ENCODE measurements around the gene TASP1.
"Not testable (repeated sequence)": the region's sequence is repeated elsewhere in the genome, so short reads cannot be mapped to it uniquely, and the experiment has no call there.

TASP1 gene

GRCh38 chr20:13648291-13649228 is 9.8 kb upstream of the TASP1 start:
- DNase-seq (ENCODE audit: low read depth in 2 of 2) = no peak

GRCh38 chr20:13644010-13644409 is 5.3 kb upstream of the TASP1 start:
- no peak for DNase-seq (ENCODE audit: low read depth in 2 of 2)

- no peak for DNase-seq (ENCODE audit: low read depth in 2 of 2)
Measured at GRCh38 chr20:13639150-13639497, 392 bp upstream of the TASP1 start.

- DNase-seq (ENCODE audit: low read depth in 2 of 2) = no peak
Measured at GRCh38 chr20:13638162-13638495, 603 bp downstream of the TASP1 start.

- DNase-seq (ENCODE audit: low read depth in 2 of 2) = no peak
Measured at GRCh38 chr20:13632431-13632830, 6.3 kb downstream of the TASP1 start.

GRCh38 chr20:13627525-13627924 is 11.2 kb downstream of the TASP1 start:
- DNase-seq (ENCODE audit: low read depth in 2 of 2) = not testable (repeated sequence)

GRCh38 chr20:13626724-13627123 is 12.0 kb downstream of the TASP1 start:
- DNase-seq (ENCODE audit: low read depth in 2 of 2) = no peak

GRCh38 chr20:13625304-13625979 is 13.3 kb downstream of the TASP1 start:
- DNase-seq (ENCODE audit: low read depth in 2 of 2) = no peak

GRCh38 chr20:13619415-13619814 is 19.3 kb downstream of the TASP1 start:
- not testable (repeated sequence) for DNase-seq (ENCODE audit: low read depth in 2 of 2)

GRCh38 chr20:13618456-13618855 is 20.3 kb downstream of the TASP1 start:
- not testable (repeated sequence) for DNase-seq (ENCODE audit: low read depth in 2 of 2)

- DNase-seq (ENCODE audit: low read depth in 2 of 2) = not testable (repeated sequence)
Measured at GRCh38 chr20:13617585-13617984, 21.1 kb downstream of the TASP1 start.

GRCh38 chr20:13616713-13617112 is 22.0 kb downstream of the TASP1 start:
- DNase-seq (ENCODE audit: low read depth in 2 of 2) = not testable (repeated sequence)

GRCh38 chr20:13613917-13614316 is 24.8 kb downstream of the TASP1 start:
- DNase-seq (ENCODE audit: low read depth in 2 of 2) = no peak

GRCh38 chr20:13611611-13612125 is 27.1 kb downstream of the TASP1 start:
- DNase-seq (ENCODE audit: low read depth in 2 of 2) = no peak

- DNase-seq (ENCODE audit: low read depth in 2 of 2) = no peak
Measured at GRCh38 chr20:13610184-13610583, 28.5 kb downstream of the TASP1 start.

- no peak for DNase-seq (ENCODE audit: low read depth in 2 of 2)
Measured at GRCh38 chr20:13608066-13608465, 30.7 kb downstream of the TASP1 start.

- DNase-seq (ENCODE audit: low read depth in 2 of 2) = not testable (repeated sequence)
Measured at GRCh38 chr20:13593423-13593822, 45.3 kb downstream of the TASP1 start.

GRCh38 chr20:13588049-13588448 is 50.7 kb downstream of the TASP1 start:
- DNase-seq (ENCODE audit: low read depth in 2 of 2) = no peak

GRCh38 chr20:13587370-13587769 is 51.4 kb downstream of the TASP1 start:
- DNase-seq (ENCODE audit: low read depth in 2 of 2) = no peak

- DNase-seq (ENCODE audit: low read depth in 2 of 2) = no peak
Measured at GRCh38 chr20:13586133-13586532, 52.6 kb downstream of the TASP1 start.

GRCh38 chr20:13581451-13581850 is 57.3 kb downstream of the TASP1 start:
- no peak for DNase-seq (ENCODE audit: low read depth in 2 of 2)

- no peak for DNase-seq (ENCODE audit: low read depth in 2 of 2)
Measured at GRCh38 chr20:13580707-13581106, 58.0 kb downstream of the TASP1 start.

- DNase-seq (ENCODE audit: low read depth in 2 of 2) = no peak
Measured at GRCh38 chr20:13574071-13574470, 64.7 kb downstream of the TASP1 start.
